ENCODE results near the gene FBXW12.

FBXW12 gene

GRCh38 chr3:48408823-48409281, 36.8 kb downstream of the FBXW12 start:
- peak; percentile 15 for DNase-seq

- no peak for DNase-seq
These were observed 37.5 kb downstream of the FBXW12 start for GRCh38 chr3:48409291-48410201.

GRCh38 chr3:48410205-48411040, 38.4 kb downstream of the FBXW12 start:
- no peak for DNase-seq

- DNase-seq = no peak
These were observed 39.1 kb downstream of the FBXW12 start for GRCh38 chr3:48411041-48411588.

- DNase-seq = peak; percentile 15
These were observed 39.8 kb downstream of the FBXW12 start for GRCh38 chr3:48411606-48412374.

- DNase-seq = peak; percentile 15
These were observed 40.5 kb downstream of the FBXW12 start for GRCh38 chr3:48412375-48413001.

- no peak for DNase-seq
These were observed 41.1 kb downstream of the FBXW12 start for GRCh38 chr3:48413086-48413485.

- no peak for DNase-seq
These were observed 41.6 kb downstream of the FBXW12 start for GRCh38 chr3:48413611-48414010.

- no peak for DNase-seq
These were observed 42.6 kb downstream of the FBXW12 start for GRCh38 chr3:48414376-48415250.

- DNase-seq = no peak
These were observed 43.4 kb downstream of the FBXW12 start for GRCh38 chr3:48415251-48415953.

GRCh38 chr3:48416091-48416505, 44.1 kb downstream of the FBXW12 start:
- no peak for DNase-seq

- no peak for DNase-seq
These were observed 44.5 kb downstream of the FBXW12 start for GRCh38 chr3:48416546-48416945.

GRCh38 chr3:48417529-48418108, 45.6 kb downstream of the FBXW12 start:
- DNase-seq = no peak

GRCh38 chr3:48418140-48418539, 46.1 kb downstream of the FBXW12 start:
- no peak for DNase-seq

- no peak for DNase-seq
These were observed 46.6 kb downstream of the FBXW12 start for GRCh38 chr3:48418651-48419050.

GRCh38 chr3:48419149-48419548, 47.1 kb downstream of the FBXW12 start:
- DNase-seq = no peak

- no peak for DNase-seq
These were observed 47.6 kb downstream of the FBXW12 start for GRCh38 chr3:48419597-48419996.

- no peak for DNase-seq
These were observed 48.5 kb downstream of the FBXW12 start for GRCh38 chr3:48420561-48420960.

- DNase-seq = no peak
These were observed 50.3 kb downstream of the FBXW12 start for GRCh38 chr3:48422272-48422671.

GRCh38 chr3:48422681-48423080, 50.7 kb downstream of the FBXW12 start:
- no peak for DNase-seq
